Osteoblast (primary cell): Measurements from ENCODE around the gene HNRNPUL2. TPM values are rescaled to one million over a fixed set of nuclear protein-coding genes. Genes with fewer than 3 reads are reported as not detected.

Experiments
- DNase-seq: peaks from one replicate; pipeline ENCODE4 v3.0.0; 2011; ENCODE audit warnings: low spot score, mixed read lengths; ENCODE audit not compliant: insufficient read length; ENCODE audit errors: missing footprints
- H2AFZ ChIP-seq: 2 replicates; pipeline ENCODE4 v1.6.0; 2011; ENCODE audit warnings: mild to moderate bottlenecking, low read length
- H3K27ac ChIP-seq: 2 replicates; pipeline ENCODE4 v1.5.1; 2011; ENCODE audit warnings: mild to moderate bottlenecking, low read depth, low read length, moderate library complexity
- H3K27me3 ChIP-seq: 2 replicates; pipeline ENCODE4 v1.6.0; 2012; ENCODE audit warnings: mild to moderate bottlenecking, control low read depth, inconsistent platforms, low read length, moderate library complexity; ENCODE audit not compliant: insufficient read depth
- H3K36me3 ChIP-seq: 2 replicates; pipeline ENCODE4 v1.5.1; 2011; ENCODE audit warnings: mild to moderate bottlenecking, low read length, control low read depth, moderate library complexity; ENCODE audit not compliant: insufficient read depth
- H3K4me1 ChIP-seq: 2 replicates; pipeline ENCODE4 v1.5.1; 2011; ENCODE audit warnings: mild to moderate bottlenecking, low read length, control low read depth, moderate library complexity; ENCODE audit not compliant: insufficient read depth
- H3K4me2 ChIP-seq: 2 replicates; pipeline ENCODE4 v1.6.0; 2011; ENCODE audit warnings: mild to moderate bottlenecking, low read length; ENCODE audit not compliant: insufficient read depth
- H3K4me3 ChIP-seq: fragments of 200-600 bp; sonication (generic); 3 replicates; pipeline ENCODE4 v1.5.1; 2012; ENCODE audit warnings: mild to moderate bottlenecking, low read length, inconsistent platforms; ENCODE audit not compliant: insufficient read depth
- H3K79me2 ChIP-seq: 2 replicates; pipeline ENCODE4 v1.6.0; 2012; ENCODE audit warnings: mild to moderate bottlenecking, low read length, control low read depth, inconsistent platforms; ENCODE audit not compliant: insufficient read depth
- H3K9me3 ChIP-seq: 2 replicates; pipeline ENCODE4 v1.5.1; 2011; ENCODE audit warnings: low read depth, low read length, control low read depth
- H4K20me1 ChIP-seq: 2 replicates; pipeline ENCODE4 v1.6.0; 2012; ENCODE audit warnings: mild to moderate bottlenecking, low read length, control low read depth; ENCODE audit not compliant: insufficient read depth
- CTCF ChIP-seq: IDR thresholded peaks from 2 replicates; pipeline ENCODE4 v1.5.1; 2011; ENCODE audit warnings: mild to moderate bottlenecking, low read depth, low read length, moderate library complexity; ENCODE audit errors: extremely low read depth
- small RNA-seq: library from RNA; depleted of rRNA; stranded (forward); fragments of <200 nt; gene quantifications from one replicate; pipeline ENCODE3, GENCODE V24; 2012
- total RNA-seq: library from RNA; depleted of rRNA; stranded (reverse); fragments of >200 nt; gene quantifications from 2 replicates; pipeline ENCODE4 v1.2.3, GENCODE V29; 2012

Gene HNRNPUL2
- total RNA-seq, 1 donor: 18.8 TPM

- Histone ChIP-seq H3K9me3 (no peaks in the 10 kb centered on the region), H3K79me2 (peaks cover 35% of the 10 kb centered on the region), H3K4me3 (peak overlapping the region; percentile 97), H3K4me1 (peaks cover 18% of the 10 kb centered on the region), H3K27ac (peak overlapping the region; percentile 82), H2AFZ (peak overlapping the region; percentile 90), H3K4me2 (peak overlapping the region; percentile 91), H4K20me1 (peaks cover 10% of the 10 kb centered on the region), H3K36me3 (peaks cover 24% of the 10 kb centered on the region), H3K27me3 (no peaks in the 10 kb centered on the region)
- peak; percentile 91 for DNase-seq
- no peak for TF ChIP-seq CTCF
Measured at GRCh38 chr11:62664405-62665074, 62.7 kb downstream of the HNRNPUL2 start.

Small RNA genes lying within 50 kb of the gene (small RNA-seq; reads per million reads assigned to genes)
- not detected for gene SNORA57

Other genes starting within 250 kb of the HNRNPUL2 start
- 646 and 720 TPM in 2 replicates for gene AHNAK, start 180.7 kb downstream of the HNRNPUL2 start, total RNA-seq
- gene EEF1G, start 153.6 kb downstream of the HNRNPUL2 start, total RNA-seq: 1,004 and 1,049 TPM in 2 replicates
- 6.5 and 7.6 TPM in 2 replicates for gene TUT1, start 135.9 kb downstream of the HNRNPUL2 start, total RNA-seq
- 102 and 105 TPM in 2 replicates for gene MTA2, start 125.6 kb downstream of the HNRNPUL2 start, total RNA-seq
- 26.4 and 29.5 TPM in 2 replicates for gene EML3, start 114.7 kb downstream of the HNRNPUL2 start, total RNA-seq
- 6.5 TPM in 2 replicates for gene ROM1, start 114.2 kb downstream of the HNRNPUL2 start, total RNA-seq
- gene B3GAT3, start 105.5 kb downstream of the HNRNPUL2 start, total RNA-seq: 27.1 and 30.8 TPM in 2 replicates
- gene GANAB, start 80.8 kb downstream of the HNRNPUL2 start, total RNA-seq: 219 and 242 TPM in 2 replicates
- gene INTS5, start 74.2 kb downstream of the HNRNPUL2 start, total RNA-seq: 19.2 and 20.6 TPM in 2 replicates
- 13.3 and 17.4 TPM in 2 replicates for gene C11orf98, start 62.2 kb downstream of the HNRNPUL2 start, total RNA-seq
- 6.2 and 11.2 TPM in 2 replicates for gene CSKMT, start 62.1 kb downstream of the HNRNPUL2 start, total RNA-seq
- gene UQCC3, start 55.8 kb downstream of the HNRNPUL2 start, total RNA-seq: 4.4 and 5.8 TPM in 2 replicates
- gene LBHD1, start 55.2 kb downstream of the HNRNPUL2 start, total RNA-seq: 7.6 and 8.0 TPM in 2 replicates
- 98.1 and 107 TPM in 2 replicates for gene UBXN1, start 48.4 kb downstream of the HNRNPUL2 start, total RNA-seq
- 9.1 and 13.8 TPM in 2 replicates for gene LRRN4CL, start 37.9 kb downstream of the HNRNPUL2 start, total RNA-seq
- gene BSCL2, start 20.0 kb downstream of the HNRNPUL2 start, total RNA-seq: 63.6 and 67.7 TPM in 2 replicates
- not detected in 2 replicates for gene GNG3, start 19.8 kb downstream of the HNRNPUL2 start, total RNA-seq
- 34.0 and 35.9 TPM in 2 replicates for gene TTC9C, start 1.0 kb upstream of the HNRNPUL2 start, total RNA-seq
- gene ZBTB3, start 26.7 kb upstream of the HNRNPUL2 start, total RNA-seq: 13.0 TPM in 2 replicates
- 48.3 and 57.9 TPM in 2 replicates for gene POLR2G, start 34.1 kb upstream of the HNRNPUL2 start, total RNA-seq
- 21.2 and 22.1 TPM in 2 replicates for gene TAF6L, start 43.9 kb upstream of the HNRNPUL2 start, total RNA-seq
- 37.4 and 51.4 TPM in 2 replicates for gene TMEM179B, start 59.9 kb upstream of the HNRNPUL2 start, total RNA-seq
- 9.0 and 11.5 TPM in 2 replicates for gene TMEM223, start 64.5 kb upstream of the HNRNPUL2 start, total RNA-seq
- 25.6 and 31.1 TPM in 2 replicates for gene NXF1, start 78.0 kb upstream of the HNRNPUL2 start, total RNA-seq
- gene STX5, start 104.6 kb upstream of the HNRNPUL2 start, total RNA-seq: 35.8 and 40.7 TPM in 2 replicates
- not detected in 2 replicates for gene TEX54, start 105.4 kb upstream of the HNRNPUL2 start, total RNA-seq
- gene WDR74, start 112.1 kb upstream of the HNRNPUL2 start, total RNA-seq: 31.2 and 34.0 TPM in 2 replicates
- 217 and 259 TPM in 2 replicates for gene SLC3A2, start 153.4 kb upstream of the HNRNPUL2 start, total RNA-seq
- under 0.01 TPM in 1 of 2 replicates, not detected in the other for gene CHRM1, start 193.9 kb upstream of the HNRNPUL2 start, total RNA-seq